CD4-positive, alpha-beta T cell treated with Interleukin-2 at 100 ng/mL for 4 hours (primary cell): ENCODE measurements around the gene GPHA2.

ENCODE experiments used
- DNase-seq: peaks from one replicate; pipeline ENCODE4 v3.0.0-alpha.2; 2020; ENCODE audit warnings: low spot score

The GPHA2 gene

DNA sequence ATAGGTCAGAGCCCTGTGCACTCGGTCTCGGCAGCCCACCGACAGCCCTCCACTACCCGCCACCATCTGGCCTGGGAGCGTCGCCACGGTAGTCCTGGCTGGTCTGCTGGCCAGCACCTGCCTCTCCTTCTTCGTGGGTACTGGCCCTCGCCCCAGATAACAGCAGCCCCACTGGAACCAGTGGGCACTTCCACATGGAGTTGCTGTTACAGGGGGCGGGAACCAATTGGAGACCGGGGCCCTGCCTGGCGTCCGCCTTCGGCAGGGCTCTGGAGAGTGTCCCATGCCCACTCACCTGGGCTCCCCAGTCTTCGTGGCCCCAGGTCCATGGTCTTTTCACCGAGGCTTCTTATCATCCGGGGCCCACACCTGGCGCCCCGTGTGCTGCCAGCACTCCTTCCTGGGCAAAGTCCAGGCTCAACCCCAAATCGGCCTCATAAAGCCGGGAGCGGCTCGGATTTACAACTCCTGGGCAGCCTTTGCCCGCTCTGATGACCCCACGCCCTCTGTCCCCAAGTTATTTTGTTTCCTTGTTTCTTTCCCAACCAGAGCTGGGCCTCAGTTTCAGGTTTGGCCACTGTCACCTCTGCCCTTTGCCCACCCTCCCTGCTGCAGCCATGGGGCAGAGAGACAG lies 44.4 kb downstream of the GPHA2 start:
- DNase-seq, result no peak

GRCh38 chr11:64890522-64890939 lies 45.2 kb downstream of the GPHA2 start:
- DNase-seq, result no peak

- DNase-seq, result no peak
Observed at GRCh38 chr11:64888729-64889511, 46.8 kb downstream of the GPHA2 start.

- DNase-seq, result no peak
Observed at GRCh38 chr11:64888406-64888728, 47.3 kb downstream of the GPHA2 start.

- peak; percentile 84 for DNase-seq
Observed at GRCh38 chr11:64887757-64888405, 47.8 kb downstream of the GPHA2 start.

- DNase-seq, result no peak
Observed at GRCh38 chr11:64887234-64887756, 48.4 kb downstream of the GPHA2 start.

GRCh38 chr11:64885367-64886286 lies 50.1 kb downstream of the GPHA2 start:
- DNase-seq, result peak; percentile 69
